SK-N-SH (cell line): ENCODE data around the gene MAST4.

Experiments
- ELF1 ChIP-seq: IDR thresholded peaks from 2 replicates; pipeline ENCODE4 v1.4.0; 2012
- MXI1 ChIP-seq: IDR thresholded peaks from 2 replicates; pipeline ENCODE4 v1.6.1; 2012; ENCODE audit warnings: mild to moderate bottlenecking, low read depth, low read length, improper control_type of control experiment
- TF ChIP-seq, protein P1 (sequence below): IDR thresholded peaks from 2 replicates; pipeline ENCODE4 v1.4.0; 2012; ENCODE audit warnings: low read depth, borderline replicate concordance
- TF ChIP-seq, protein P2 (sequence below): fragments of 200-600 bp; sonication (generic); IDR thresholded peaks from 2 replicates; pipeline ENCODE4 v1.6.1; 2017; ENCODE audit warnings: antibody characterized with exemption, mild to moderate bottlenecking, moderate library complexity

DNA sequence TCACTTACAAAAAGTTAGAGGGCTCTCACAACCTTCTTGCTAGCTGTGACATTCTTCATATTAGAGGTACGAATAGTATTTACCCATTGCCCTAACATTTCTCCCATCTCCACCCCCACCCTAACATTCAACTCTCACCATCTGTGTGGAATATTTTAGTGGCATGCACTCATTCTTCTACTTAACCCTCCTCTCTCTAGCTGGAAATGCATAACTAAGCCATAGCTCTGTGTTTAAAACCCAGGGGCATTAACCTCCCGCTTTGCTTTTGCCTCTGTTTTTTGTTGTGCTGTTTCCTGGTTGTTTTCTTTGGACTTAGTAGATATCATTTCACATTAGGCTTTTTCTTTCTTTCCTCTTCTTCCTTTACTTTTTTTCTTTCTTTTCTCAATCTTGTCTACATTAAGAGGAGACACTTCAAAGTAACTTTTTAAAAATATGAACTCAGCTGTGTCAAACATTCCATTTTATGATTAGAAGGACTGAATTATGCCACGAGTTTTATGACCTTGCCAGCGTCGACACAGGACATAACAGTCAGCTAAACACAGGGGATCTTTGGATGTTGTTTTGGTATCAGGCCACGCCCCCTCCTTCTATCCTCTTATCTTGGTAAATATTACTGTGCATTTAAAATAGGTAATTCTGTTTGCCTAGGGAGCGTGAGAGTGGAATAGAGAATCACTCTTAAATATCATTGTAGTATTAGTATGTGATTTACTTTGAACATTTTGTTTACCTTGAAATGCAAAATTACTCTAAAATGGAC, 364.4 kb downstream of the MAST4 start:
- TF ChIP-seq, protein P1, sequence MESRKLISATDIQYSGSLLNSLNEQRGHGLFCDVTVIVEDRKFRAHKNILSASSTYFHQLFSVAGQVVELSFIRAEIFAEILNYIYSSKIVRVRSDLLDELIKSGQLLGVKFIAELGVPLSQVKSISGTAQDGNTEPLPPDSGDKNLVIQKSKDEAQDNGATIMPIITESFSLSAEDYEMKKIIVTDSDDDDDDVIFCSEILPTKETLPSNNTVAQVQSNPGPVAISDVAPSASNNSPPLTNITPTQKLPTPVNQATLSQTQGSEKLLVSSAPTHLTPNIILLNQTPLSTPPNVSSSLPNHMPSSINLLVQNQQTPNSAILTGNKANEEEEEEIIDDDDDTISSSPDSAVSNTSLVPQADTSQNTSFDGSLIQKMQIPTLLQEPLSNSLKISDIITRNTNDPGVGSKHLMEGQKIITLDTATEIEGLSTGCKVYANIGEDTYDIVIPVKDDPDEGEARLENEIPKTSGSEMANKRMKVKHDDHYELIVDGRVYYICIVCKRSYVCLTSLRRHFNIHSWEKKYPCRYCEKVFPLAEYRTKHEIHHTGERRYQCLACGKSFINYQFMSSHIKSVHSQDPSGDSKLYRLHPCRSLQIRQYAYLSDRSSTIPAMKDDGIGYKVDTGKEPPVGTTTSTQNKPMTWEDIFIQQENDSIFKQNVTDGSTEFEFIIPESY: no peak
- TF ChIP-seq MXI1 (no peak), ELF1 (no peak)
- TF ChIP-seq, protein P2, sequence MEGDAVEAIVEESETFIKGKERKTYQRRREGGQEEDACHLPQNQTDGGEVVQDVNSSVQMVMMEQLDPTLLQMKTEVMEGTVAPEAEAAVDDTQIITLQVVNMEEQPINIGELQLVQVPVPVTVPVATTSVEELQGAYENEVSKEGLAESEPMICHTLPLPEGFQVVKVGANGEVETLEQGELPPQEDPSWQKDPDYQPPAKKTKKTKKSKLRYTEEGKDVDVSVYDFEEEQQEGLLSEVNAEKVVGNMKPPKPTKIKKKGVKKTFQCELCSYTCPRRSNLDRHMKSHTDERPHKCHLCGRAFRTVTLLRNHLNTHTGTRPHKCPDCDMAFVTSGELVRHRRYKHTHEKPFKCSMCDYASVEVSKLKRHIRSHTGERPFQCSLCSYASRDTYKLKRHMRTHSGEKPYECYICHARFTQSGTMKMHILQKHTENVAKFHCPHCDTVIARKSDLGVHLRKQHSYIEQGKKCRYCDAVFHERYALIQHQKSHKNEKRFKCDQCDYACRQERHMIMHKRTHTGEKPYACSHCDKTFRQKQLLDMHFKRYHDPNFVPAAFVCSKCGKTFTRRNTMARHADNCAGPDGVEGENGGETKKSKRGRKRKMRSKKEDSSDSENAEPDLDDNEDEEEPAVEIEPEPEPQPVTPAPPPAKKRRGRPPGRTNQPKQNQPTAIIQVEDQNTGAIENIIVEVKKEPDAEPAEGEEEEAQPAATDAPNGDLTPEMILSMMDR: no peak
